ENCODE measurements around the gene RAB44.

Gene RAB44

DNA sequence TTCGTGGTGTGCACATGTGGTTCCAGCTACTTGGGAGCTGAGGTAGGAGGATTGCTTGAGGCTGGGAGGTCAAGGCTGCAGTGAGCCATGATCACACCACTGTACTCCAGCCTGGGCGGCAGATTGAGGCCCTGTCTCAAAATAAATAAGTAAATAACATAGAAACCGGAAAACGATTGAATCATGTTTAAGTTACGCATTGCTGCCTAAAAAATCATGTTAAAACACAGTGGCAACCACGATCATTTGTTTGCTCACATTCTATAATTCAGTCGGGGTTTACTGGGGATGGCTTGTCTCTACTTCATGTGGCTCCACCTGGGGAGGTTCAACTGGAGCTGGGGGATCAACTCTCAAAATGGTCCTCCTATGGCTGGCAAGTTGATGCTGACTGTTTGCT is 27.4 kb upstream of the RAB44 start:
- no peak for FAIRE-seq

DNA sequence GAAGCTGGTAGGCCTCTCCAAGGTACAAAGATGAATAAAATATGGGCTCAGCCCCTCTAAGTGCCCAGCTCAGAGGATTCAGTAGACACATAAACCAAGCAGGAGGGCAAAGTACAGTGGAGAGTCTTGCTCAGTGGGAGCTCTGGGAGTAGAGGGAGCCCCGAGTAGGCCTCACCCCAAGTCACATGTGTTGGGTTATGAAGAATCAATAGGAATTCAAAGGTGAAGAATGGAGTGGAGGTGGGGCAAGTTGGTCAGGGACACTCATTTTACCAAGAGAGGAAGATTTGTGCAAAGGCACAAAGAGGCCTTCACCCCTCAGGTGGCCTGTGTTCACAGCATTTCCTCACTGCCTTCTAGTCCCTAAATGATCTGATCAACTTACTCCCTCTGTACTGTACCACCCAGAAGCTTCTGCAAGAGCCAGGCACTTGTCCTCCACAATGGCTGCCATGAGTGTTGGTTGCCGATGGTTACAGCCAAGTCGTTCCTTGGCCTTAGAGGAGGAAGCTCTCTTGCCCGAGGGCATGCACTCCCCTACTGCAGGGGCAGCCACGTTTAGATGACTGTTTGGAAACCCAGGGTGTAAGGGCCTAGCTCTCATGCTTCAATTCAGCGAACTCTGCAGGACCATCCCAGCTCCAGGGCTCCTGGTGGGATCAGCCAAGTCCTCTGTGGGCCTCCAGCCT is 25.8 kb upstream of the RAB44 start:
- FAIRE-seq: no peak

DNA sequence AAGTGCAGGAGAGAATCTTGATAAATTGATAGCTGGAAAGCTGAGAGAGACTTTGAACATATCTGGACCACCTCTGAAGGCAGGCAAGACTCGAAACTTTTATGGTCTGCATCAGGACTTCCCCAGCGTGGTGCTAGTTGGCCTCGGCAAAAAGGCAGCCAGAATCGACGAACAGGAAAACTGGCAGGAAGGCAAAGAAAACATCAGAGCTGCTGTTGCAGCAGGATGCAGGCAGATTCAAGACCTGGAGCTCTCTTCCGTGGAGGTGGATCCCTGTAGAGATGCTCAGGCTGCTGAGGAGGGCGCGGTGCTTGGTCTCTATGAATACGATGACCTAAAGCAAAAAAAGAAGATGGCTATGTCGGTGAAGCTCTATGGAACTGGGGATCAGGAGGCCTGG is 23.7 kb upstream of the RAB44 start:
- no peak for FAIRE-seq

DNA sequence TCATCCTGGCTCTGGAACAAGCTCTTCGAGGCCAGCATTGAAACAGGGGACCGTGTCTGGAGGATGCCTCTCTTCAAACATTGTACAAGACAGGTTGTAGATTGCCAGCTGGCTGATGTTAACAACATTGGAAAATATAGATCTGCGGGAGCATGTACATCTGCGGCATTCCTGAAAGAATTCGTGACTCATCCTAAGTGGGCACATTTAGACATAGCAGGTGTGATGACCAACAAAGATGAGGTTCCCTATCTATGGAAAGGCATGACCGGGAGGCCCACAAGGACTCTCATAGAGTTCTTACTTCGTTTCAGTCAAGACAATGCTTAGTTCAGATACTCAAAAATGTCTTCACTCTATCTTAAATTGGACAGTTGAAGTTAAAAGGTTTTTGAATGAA is 22.7 kb upstream of the RAB44 start:
- no peak for FAIRE-seq

DNA sequence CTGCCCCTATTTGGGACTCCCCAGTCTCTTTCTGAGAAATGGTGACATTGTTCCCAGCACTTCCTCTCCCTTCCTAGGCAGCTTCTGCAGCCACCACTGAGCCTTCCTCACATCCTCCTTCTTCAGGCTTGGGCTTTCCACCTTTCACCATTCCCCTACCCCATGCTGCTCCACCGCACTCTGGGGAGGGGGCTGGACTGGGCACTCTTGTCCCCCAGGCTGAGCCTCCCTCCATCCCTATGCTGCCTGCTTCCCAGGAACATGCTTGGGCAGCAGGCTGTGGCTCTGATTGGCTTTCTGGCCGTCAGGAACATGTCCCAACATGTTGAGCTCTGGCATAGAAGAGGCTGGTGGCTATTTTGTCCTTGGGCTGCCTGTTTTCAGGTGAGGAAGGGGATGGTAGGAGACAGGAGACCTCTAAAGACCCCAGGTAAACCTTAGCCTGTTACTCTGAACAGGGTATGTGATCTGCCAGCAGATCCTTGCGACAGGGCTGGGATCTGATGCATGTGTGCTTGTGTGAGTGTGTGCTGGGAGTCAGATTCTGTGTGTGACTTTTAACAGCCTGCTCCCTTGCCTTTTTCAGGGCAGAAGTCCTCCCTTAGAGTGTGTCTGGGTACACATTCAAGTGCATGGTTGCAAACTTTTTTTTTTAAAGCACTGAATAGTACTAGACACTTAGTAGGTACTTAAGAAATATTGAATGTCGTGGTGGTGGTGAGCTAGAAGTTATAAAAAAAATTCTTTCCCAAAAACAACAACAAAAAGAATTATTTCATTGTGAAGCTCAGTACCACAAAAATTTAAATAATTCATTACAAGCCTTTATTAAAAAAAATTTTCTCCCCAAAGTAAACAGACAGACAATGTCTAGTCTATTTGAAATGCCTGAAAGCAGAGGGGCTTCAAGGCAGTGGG is 21.2 kb upstream of the RAB44 start:
- no peak for FAIRE-seq

DNA sequence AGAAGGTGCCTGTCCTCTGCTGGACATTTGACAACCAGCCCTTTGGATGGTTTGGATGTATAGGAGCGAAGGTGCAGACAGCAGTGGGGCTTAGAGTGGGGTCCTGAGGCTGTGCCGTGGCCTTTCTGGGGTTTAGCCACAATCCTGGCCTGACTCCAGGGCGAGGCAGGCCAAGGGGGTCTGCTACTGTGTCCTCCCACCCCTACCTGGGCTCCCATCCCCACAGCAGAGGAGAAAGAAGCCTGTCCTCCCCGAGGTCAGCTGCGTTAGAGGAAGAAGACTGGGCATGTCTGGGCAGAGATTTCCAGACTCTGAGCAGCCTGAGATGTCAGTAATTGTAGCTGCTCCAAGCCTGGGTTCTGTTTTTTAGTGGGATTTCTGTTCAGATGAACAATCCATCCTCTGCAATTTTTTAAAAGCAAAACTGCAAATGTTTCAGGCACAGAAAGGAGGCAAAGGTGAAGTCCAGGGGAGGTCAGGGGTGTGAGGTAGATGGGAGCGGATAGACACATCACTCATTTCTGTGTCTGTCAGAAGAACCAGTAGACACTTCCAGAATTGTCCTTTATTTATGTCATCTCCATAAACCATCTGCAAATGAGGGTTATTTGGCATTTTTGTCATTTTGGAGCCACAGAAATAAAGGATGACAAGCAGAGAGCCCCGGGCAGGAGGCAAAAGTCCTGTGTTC is 20.4 kb upstream of the RAB44 start:
- no peak for FAIRE-seq

DNA sequence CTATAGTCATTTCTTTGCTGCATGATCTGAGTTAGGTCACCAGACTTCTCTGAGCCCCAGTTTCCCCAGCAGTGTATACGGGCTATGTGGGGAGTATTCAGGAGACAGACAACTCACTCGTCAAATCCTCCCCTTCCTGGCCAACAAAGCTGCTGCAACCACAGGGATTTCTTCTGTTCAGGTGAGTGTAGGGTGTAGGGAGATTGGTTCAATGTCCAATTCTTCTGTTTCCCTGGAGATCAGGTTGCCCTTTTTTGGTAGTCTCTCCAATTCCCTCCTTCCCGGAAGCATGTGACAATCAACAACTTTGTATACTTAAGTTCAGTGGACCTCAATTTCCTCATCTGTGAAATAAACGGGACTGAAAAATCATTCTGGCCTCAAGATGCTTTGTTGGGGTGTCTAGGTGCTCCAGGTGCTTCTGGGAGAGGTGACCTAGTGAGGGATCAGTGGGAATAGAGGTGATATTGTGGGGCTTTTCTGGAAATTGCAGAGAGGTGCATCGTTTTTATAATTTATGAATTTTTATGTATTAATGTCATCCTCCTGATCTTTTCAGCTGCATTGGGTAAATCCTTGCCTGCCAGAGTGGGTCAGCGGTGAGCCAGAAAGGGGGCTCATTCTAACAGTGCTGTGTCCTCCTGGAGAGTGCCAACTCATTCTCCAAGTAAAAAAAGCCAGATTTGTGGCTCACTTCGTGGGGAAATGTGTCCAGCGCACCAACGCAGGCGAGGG is 19.7 kb upstream of the RAB44 start:
- FAIRE-seq: no peak

DNA sequence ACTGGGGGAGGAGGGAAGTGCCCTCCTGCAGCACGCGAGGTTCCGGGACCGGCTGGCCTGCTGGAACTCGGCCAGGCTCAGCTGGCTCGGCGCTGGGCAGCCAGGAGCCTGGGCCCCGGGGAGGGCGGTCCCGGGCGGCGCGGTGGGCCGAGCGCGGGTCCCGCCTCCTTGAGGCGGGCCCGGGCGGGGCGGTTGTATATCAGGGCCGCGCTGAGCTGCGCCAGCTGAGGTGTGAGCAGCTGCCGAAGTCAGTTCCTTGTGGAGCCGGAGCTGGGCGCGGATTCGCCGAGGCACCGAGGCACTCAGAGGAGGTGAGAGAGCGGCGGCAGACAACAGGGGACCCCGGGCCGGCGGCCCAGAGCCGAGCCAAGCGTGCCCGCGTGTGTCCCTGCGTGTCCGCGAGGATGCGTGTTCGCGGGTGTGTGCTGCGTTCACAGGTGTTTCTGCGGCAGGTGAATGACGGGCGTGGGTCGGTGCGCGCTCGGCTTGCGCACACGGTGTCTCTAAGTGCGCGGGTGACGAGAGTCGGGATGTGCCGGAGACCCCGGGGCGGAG is 19.1 kb upstream of the RAB44 start, which contains the start of gene CDKN1A:
TSS of gene CDKN1A (plus strand) at position 227 of the 555 bp plus-strand sequence. CDS start 5,388 bp downstream, outside the sequence.
- FAIRE-seq: no peak

DNA sequence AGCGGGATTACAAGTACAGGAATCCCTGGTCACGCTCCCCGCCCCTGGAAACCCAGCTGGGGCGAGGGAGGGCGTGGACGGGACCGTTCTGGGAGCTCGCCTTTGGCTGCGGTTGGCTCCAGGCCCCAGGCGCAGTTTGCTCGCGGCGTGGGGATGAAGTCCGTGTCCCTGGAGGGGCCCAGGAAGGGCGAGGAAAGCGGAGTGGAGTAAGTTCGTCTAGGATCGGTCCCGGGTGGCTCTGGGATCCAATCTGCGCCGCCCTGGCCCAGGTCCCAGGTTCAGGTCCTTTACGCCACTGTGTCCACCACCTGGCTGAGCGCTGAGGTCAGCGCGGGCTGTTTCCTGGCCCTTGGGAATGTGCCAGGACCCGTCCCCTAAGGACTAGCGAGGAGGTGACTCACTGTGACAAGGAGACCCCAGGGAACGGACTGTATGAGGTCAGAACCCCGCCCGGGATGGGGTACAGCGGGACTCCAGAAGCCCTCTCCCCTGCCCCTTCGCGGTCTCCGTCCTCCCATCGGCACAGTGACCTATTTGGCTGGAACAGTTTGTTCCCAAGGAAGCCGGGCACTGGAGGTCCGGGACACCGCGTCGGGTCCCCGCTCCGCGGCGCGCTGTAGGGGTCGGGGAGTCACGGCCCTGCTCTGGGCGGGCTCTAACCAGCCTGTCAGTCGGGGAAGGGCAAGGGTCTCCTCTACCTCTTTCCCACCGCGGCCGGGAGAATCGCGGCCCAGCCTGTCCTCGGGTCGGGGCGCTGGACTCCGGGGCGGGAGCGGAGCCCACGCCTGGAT is 18.4 kb upstream of the RAB44 start:
- no peak for FAIRE-seq

DNA sequence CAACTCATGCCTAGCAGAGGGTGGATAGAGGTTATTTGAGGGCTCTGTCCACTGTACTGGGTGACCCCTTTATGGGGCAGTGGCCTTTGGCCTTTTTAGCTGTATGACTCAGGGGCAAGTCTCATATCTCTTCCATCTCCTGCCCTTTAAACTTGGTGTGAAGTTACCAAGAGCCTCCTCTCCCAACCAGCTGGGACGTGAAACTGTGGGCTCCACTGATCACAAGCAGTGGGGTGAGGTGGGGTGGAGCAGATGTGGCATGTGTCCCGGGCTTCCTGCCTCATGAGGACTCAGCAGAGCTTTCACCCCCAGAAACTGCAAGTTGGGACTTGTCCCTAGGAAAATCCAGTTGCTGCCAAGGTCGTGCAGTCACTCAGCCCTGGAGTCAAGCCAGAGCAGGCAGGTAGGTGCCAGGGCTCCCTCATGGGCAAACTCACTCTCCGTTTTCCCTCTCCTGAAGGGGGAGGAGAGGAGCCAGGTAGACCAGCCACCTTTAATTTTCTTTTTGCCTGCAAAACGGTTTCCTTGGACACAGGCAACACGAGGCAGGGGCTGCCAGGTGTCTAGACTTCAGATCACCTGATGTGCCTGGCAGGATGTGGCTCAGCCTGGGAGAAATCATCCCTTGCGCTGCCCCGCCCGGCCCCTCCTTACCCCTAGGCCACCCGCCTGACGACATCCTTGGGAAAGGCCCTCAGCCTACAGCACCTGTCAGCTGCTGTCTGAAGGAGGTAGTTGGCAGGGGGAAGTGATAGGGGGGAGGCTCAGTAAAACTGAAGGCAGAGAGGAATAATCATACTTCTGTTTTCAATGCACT is 15.1 kb upstream of the RAB44 start:
- no peak for FAIRE-seq

DNA sequence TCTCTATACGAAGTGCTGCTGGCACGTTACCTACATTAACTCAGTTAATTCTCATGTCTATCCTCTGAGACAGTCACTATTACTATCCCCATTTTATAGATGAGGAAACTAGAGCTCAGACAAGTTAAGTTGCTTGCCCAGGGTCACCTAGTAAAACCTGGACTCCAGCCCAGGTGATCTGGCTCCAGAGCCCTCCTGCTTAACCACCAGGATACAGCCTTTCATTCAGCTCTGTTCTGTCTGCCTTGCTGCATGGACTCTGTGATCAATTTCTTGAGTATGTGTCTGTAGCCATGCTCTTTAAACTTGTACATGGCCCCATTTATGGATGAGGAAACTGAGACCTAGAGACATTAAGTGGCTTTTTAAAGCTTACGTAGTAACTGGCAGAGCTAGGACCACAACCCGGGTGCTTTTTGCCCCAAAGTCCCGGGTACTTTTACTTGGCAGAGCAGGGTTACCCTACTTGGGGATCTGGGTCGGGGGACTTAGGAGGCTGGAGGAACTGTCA is 14.4 kb upstream of the RAB44 start:
- FAIRE-seq: no peak

DNA sequence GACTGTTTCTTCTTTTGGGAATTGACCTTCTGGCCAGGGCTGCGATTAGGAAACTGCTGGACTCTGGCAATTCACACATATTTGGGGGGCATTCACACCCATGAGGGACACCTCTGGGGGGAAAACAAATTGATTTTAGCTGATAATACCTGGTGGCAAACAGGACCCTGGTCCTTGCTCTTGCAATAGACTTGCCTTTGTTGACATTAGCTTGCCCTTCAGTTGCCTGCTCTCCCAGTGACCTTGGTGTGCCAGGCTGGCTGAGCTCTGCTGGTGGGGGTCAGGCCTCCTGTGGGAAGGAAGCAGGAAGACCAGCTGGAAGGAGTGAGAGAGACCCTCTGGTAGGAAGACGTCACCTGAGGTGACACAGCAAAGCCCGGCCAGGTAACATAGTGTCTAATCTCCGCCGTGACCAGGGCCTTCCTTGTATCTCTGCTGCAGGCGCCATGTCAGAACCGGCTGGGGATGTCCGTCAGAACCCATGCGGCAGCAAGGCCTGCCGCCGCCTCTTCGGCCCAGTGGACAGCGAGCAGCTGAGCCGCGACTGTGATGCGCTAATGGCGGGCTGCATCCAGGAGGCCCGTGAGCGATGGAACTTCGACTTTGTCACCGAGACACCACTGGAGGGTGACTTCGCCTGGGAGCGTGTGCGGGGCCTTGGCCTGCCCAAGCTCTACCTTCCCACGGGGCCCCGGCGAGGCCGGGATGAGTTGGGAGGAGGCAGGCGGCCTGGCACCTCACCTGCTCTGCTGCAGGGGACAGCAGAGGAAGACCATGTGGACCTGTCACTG is 13.8 kb upstream of the RAB44 start:
- no peak for FAIRE-seq

DNA sequence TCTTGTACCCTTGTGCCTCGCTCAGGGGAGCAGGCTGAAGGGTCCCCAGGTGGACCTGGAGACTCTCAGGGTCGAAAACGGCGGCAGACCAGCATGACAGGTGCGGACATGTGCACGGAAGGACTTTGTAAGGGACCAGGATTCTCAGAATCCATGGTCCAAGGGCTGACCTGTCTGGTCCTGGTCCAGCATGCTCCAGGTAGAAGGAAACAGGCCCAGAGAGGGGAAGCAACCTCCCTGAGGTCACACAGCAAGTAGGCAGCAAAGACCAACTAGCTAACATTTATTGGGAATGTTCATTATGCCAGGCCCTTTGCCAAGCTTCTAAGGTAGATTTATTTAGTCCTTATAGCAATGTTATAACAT is 13.2 kb upstream of the RAB44 start:
- FAIRE-seq: no peak

DNA sequence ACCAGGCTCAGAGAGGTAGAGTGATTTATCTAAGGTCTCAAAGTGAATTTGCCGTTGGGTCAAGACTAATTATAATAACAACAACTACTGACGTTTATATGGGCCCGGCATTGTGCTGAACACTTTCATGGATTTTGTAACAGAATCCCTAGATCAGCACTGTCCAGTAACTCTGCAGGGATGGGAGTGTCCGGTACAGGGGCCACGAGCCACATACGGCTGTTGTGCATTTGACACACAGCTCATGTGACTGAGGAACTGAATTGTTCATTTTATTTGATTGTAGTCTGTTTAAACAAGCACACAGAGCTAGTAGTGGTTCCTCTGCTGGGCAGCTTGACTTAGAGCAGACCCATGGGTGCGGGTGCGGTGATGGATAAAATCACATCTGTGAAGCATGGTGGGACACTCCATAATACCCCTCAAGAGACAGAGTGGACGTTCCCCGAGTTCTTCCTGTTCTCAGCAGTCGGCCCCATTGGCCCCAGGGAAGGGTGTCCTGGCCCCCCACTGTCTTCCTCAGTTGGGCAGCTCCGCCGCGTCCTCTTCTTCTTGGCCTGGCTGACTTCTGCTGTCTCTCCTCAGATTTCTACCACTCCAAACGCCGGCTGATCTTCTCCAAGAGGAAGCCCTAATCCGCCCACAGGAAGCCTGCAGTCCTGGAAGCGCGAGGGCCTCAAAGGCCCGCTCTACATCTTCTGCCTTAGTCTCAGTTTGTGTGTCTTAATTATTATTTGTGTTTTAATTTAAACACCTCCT is 12.3 kb upstream of the RAB44 start:
- no peak for FAIRE-seq

DNA sequence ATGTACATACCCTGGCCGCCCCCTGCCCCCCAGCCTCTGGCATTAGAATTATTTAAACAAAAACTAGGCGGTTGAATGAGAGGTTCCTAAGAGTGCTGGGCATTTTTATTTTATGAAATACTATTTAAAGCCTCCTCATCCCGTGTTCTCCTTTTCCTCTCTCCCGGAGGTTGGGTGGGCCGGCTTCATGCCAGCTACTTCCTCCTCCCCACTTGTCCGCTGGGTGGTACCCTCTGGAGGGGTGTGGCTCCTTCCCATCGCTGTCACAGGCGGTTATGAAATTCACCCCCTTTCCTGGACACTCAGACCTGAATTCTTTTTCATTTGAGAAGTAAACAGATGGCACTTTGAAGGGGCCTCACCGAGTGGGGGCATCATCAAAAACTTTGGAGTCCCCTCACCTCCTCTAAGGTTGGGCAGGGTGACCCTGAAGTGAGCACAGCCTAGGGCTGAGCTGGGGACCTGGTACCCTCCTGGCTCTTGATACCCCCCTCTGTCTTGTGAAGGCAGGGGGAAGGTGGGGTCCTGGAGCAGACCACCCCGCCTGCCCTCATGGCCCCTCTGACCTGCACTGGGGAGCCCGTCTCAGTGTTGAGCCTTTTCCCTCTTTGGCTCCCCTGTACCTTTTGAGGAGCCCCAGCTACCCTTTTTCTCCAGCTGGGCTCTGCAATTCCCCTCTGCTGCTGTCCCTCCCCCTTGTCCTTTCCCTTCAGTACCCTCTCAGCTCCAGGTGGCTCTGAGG is 11.5 kb upstream of the RAB44 start:
- no peak for FAIRE-seq

DNA sequence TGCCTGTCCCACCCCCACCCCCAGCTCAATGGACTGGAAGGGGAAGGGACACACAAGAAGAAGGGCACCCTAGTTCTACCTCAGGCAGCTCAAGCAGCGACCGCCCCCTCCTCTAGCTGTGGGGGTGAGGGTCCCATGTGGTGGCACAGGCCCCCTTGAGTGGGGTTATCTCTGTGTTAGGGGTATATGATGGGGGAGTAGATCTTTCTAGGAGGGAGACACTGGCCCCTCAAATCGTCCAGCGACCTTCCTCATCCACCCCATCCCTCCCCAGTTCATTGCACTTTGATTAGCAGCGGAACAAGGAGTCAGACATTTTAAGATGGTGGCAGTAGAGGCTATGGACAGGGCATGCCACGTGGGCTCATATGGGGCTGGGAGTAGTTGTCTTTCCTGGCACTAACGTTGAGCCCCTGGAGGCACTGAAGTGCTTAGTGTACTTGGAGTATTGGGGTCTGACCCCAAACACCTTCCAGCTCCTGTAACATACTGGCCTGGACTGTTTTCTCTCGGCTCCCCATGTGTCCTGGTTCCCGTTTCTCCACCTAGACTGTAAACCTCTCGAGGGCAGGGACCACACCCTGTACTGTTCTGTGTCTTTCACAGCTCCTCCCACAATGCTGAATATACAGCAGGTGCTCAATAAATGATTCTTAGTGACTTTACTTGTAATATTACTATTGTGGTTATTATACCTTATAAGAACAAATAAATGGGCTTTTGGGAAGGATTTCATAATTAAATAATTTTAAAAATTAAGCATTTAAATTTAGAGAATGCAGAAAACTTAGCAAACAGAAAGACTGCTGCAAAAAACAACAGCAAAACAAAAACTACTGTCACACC is 10.7 kb upstream of the RAB44 start:
- no peak for FAIRE-seq

DNA sequence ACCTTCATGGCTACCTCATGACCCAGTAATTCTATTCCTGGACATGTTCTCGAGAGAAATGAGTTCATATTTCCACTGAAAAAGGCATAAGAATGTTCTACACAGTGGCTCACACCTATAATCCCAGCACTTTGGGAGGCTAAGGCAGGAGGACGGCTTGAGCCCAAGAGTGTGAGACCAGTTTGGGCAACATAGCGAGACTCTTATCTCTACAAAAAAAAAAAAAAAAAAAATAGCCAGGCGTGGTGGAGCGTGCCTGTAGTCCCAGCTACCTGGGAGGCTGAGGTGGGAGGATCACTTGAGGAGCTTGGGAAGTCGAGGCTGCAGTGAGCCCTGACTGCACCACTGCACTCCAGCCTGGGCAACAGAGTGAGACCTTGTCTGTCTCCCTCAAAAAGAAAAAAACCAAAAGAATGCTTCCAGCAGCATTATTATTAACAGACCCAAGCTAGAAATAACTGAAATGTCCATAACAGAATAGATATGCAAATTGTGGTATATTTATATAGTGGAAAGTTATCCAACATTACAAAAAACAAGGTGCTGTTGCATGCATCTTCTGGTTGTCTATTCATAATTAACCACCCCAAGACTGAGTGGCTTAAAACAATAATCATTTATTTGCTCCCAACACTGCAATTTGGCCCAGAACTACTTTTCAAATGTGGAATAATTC is 9.4 kb upstream of the RAB44 start:
- no peak for FAIRE-seq
